ENCODE data around the gene HPCAL1.

DNA sequence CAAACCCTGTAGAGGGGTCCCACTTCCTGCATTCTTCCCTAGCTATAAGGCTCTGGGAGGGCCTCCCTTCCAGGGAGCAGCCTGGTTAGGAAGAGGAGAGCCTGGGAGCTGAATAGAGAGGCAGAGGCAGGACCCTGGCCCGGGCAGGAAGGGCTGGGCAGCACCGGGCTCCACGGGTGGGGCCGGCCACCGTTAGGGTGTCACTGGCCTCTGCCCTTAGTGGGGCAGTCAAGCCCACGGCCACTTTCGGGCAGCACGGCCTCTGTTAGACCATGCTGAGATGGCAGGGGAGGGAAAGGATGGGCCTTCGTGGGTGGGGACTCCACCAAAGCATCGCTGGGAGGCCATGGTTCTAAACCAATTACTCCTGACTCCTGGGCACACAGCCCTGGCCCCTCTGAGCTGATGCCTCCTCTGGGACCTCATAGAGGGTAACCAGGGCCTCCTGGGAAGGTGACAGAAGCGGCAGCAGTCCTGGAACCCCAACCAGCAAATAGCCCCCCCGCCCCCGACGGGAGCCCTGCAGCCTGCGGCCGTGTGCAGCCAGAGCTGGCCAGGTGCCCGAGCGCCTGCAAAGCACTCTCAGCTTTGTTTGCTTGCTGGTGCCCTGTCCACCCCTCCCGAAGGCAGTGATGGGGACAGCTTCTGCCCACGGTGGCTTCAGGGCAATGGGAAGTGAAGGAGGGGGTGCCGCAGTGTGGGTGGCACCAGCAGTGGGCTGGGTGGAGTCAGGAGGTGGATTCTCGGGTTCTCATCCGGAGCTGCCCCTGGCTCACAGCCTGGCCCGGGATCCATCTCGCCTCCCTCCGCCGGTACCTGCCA lies 16.3 kb upstream of the HPCAL1 start:
- TF ChIP-seq, protein P1, sequence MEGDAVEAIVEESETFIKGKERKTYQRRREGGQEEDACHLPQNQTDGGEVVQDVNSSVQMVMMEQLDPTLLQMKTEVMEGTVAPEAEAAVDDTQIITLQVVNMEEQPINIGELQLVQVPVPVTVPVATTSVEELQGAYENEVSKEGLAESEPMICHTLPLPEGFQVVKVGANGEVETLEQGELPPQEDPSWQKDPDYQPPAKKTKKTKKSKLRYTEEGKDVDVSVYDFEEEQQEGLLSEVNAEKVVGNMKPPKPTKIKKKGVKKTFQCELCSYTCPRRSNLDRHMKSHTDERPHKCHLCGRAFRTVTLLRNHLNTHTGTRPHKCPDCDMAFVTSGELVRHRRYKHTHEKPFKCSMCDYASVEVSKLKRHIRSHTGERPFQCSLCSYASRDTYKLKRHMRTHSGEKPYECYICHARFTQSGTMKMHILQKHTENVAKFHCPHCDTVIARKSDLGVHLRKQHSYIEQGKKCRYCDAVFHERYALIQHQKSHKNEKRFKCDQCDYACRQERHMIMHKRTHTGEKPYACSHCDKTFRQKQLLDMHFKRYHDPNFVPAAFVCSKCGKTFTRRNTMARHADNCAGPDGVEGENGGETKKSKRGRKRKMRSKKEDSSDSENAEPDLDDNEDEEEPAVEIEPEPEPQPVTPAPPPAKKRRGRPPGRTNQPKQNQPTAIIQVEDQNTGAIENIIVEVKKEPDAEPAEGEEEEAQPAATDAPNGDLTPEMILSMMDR (IDR thresholded peaks at IDR 0.05), result no peak
- no peak for TF ChIP-seq POLR2A (IDR thresholded peaks at IDR 0.05)

All from right lobe of liver (tissue), 4 donors.